HG03103 (cell line): Measurements from ENCODE around the gene GPR180.

Experiments used
- ATAC-seq: cut with Tn5 transposase; IDR thresholded peaks from one replicate; pipeline ENCODE4 v1.9.1; 2021; ENCODE audit warnings: low read depth; ENCODE audit not compliant: unreplicated experiment

GPR180 gene

DNA sequence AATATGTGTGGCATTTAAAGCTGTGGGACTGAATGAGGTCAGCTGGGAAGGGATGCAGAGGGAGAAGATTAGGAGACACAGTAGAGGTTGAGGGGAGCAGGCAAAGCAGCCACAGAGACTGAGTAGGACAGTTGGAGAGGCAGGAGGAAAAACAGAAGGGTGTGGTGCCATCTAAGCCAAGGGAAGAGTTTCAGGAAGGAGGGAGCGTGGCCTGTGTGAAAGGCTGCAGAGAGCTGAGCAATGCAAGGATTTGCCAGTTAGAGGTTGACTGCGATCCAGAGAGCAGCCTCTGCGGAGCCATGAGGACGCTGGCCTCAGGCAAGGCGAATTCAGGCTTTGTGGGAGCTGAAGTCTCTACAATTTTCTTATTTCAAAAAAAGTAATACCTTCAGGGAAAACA lies 81.8 kb downstream of the GPR180 start:
- ATAC-seq: no peak
